HEK293 (cell line): Measurements from ENCODE around the gene REEP6.

ENCODE experiments used
- ATF2 ChIP-seq: fragments of 450-650 bp; formaldehyde crosslinking; IDR thresholded peaks from 2 replicates; pipeline ENCODE4 v1.5.1; 2016; ENCODE audit warnings: missing biosample characterization, missing genetic modification characterization, low read depth
- BCL11A ChIP-seq: fragments of 450-650 bp; formaldehyde crosslinking; IDR thresholded peaks from 2 replicates; pipeline ENCODE4 v1.5.1; 2016; ENCODE audit warnings: low read depth, missing biosample characterization, missing genetic modification characterization
- HOXD13 ChIP-seq: sonication (generic); formaldehyde crosslinking; IDR thresholded peaks from 2 replicates; pipeline ENCODE4 v1.8.0; 2022; ENCODE audit warnings: missing genetic modification reagents, borderline replicate concordance
- KLF17 ChIP-seq: fragments of 450-650 bp; formaldehyde crosslinking; IDR thresholded peaks from 2 replicates; pipeline ENCODE4 v1.5.1; 2016; ENCODE audit warnings: missing biosample characterization, missing genetic modification characterization
- KLF9 ChIP-seq: fragments of 450-650 bp; formaldehyde crosslinking; IDR thresholded peaks from 2 replicates; pipeline ENCODE4 v1.5.1; 2016; ENCODE audit warnings: missing biosample characterization, missing genetic modification characterization, low read depth
- PRDM2 ChIP-seq: fragments of 450-650 bp; formaldehyde crosslinking; IDR thresholded peaks from 2 replicates; pipeline ENCODE4 v1.5.1; 2016; ENCODE audit warnings: missing biosample characterization, missing genetic modification characterization, borderline replicate concordance
- ZEB2 ChIP-seq: fragments of 450-650 bp; formaldehyde crosslinking; IDR thresholded peaks from 2 replicates; pipeline ENCODE4 v1.5.1; 2016; ENCODE audit warnings: missing biosample characterization, missing genetic modification characterization
- ZNF121 ChIP-seq: fragments of 450-650 bp; formaldehyde crosslinking; IDR thresholded peaks from 2 replicates; pipeline ENCODE4 v1.5.1; 2016; ENCODE audit warnings: missing biosample characterization, missing genetic modification characterization
- ZNF18 ChIP-seq: fragments of 450-650 bp; formaldehyde crosslinking; IDR thresholded peaks from 2 replicates; pipeline ENCODE4 v1.5.1; 2016; ENCODE audit warnings: missing biosample characterization, missing genetic modification characterization
- ZNF221 ChIP-seq: fragments of 450-650 bp; formaldehyde crosslinking; IDR thresholded peaks from 2 replicates; pipeline ENCODE4 v1.5.1; 2017; ENCODE audit warnings: missing biosample characterization, missing genetic modification characterization, borderline replicate concordance
- ZNF274 ChIP-seq, 2 experiments: fragments of 200-500 bp in 1 of 2; fragments of 450-650 bp in 1 of 2; sonication (Bioruptor generic) in 1 of 2; formaldehyde crosslinking in 1 of 2; IDR thresholded peaks; 2 replicates each; pipeline versions ENCODE4 v1.5.1 to v1.6.1; 2014 to 2016; ENCODE audit warnings: borderline replicate concordance in 1 of 2, inconsistent platforms in 1 of 2, low read length in 1 of 2, missing biosample characterization in 1 of 2, missing genetic modification characterization in 1 of 2
- ZNF280D ChIP-seq: fragments of 450-650 bp; formaldehyde crosslinking; IDR thresholded peaks from 2 replicates; pipeline ENCODE4 v1.5.1; 2016; ENCODE audit warnings: missing biosample characterization, missing genetic modification characterization
- ZNF311 ChIP-seq: fragments of 450-650 bp; formaldehyde crosslinking; IDR thresholded peaks from 2 replicates; pipeline ENCODE4 v1.5.1; 2017; ENCODE audit warnings: missing biosample characterization, missing genetic modification characterization, borderline replicate concordance
- ZNF341 ChIP-seq: fragments of 450-650 bp; formaldehyde crosslinking; IDR thresholded peaks from 2 replicates; pipeline ENCODE4; 2016; ENCODE audit warnings: low read depth, missing biosample characterization, missing genetic modification characterization
- ZNF391 ChIP-seq: fragments of 450-650 bp; formaldehyde crosslinking; IDR thresholded peaks from 2 replicates; pipeline ENCODE4 v1.5.1; 2016; ENCODE audit warnings: low read depth, missing biosample characterization, missing genetic modification characterization, borderline replicate concordance
- ZNF426 ChIP-seq: fragments of 450-650 bp; formaldehyde crosslinking; IDR thresholded peaks from 2 replicates; pipeline ENCODE4 v1.5.1; 2017; ENCODE audit warnings: missing biosample characterization, missing genetic modification characterization, mild to moderate bottlenecking, inconsistent platforms, moderate library complexity
- ZNF513 ChIP-seq: fragments of 450-650 bp; IDR thresholded peaks from 2 replicates; pipeline ENCODE4 v1.5.1; 2018; ENCODE audit warnings: missing biosample characterization, missing genetic modification characterization
- ZNF555 ChIP-seq: fragments of 450-650 bp; formaldehyde crosslinking; conservative IDR thresholded peaks from 2 replicates; pipeline ENCODE4 v1.5.1; 2017; ENCODE audit warnings: missing biosample characterization, mild to moderate bottlenecking, missing genetic modification characterization, inconsistent platforms
- ZNF596 ChIP-seq: fragments of 450-650 bp; IDR thresholded peaks from 2 replicates; pipeline ENCODE4 v1.5.0; 2018; ENCODE audit warnings: missing biosample characterization, mild to moderate bottlenecking, missing genetic modification characterization, moderate library complexity
- ZNF645 ChIP-seq: fragments of 450-650 bp; formaldehyde crosslinking; IDR thresholded peaks from 2 replicates; pipeline ENCODE4; 2016; ENCODE audit warnings: missing biosample characterization, missing genetic modification characterization
- ZNF747 ChIP-seq: fragments of 450-650 bp; formaldehyde crosslinking; IDR thresholded peaks from 2 replicates; pipeline ENCODE4 v1.5.1; 2016; ENCODE audit warnings: missing biosample characterization, missing genetic modification characterization

The REEP6 gene

GRCh38 chr19:1503089-1503924, 12.3 kb downstream of the REEP6 start (continued):
- TF ChIP-seq ZNF645 (tag by site-specific recombination): no peak
- no peak for TF ChIP-seq HOXD13 (CRISPR knock-in tag)
- TF ChIP-seq ZNF274 (IDR thresholded peaks at IDR 0.05; ENCODE audit: low read length): no peak
- no peak for TF ChIP-seq ZNF274 (tag by site-specific recombination; IDR thresholded peaks at IDR 0.05; ENCODE audit: borderline replicate concordance)
- peak; percentile 72 for TF ChIP-seq KLF17
- TF ChIP-seq ZNF121 (tag by site-specific recombination): no peak
- no peak for TF ChIP-seq ZNF426
- no peak for TF ChIP-seq ZNF513 (tag by site-specific recombination)
- peak; percentile 78 for TF ChIP-seq ZNF341 (tag by site-specific recombination)
- 0 out of 2 replicates have a peak, but pooled peaks have one; percentile 16 for TF ChIP-seq KLF9 (tag by site-specific recombination)
- TF ChIP-seq ZNF221 (tag by site-specific recombination): no peak
- peak; percentile 42; the same call in 1 of the 2 replicates for TF ChIP-seq ZNF391
- TF ChIP-seq ZNF555: no peak
- no peak for TF ChIP-seq BCL11A (tag by site-specific recombination)
- TF ChIP-seq ZNF747: no peak
- no peak for TF ChIP-seq ZNF311 (tag by site-specific recombination)
- TF ChIP-seq ATF2 (tag by site-specific recombination): no peak
- TF ChIP-seq ZNF596 (tag by site-specific recombination): no peak
- TF ChIP-seq ZNF280D (tag by site-specific recombination): no peak
- TF ChIP-seq ZNF18: no peak
- peak; percentile 84 for TF ChIP-seq ZEB2 (tag by site-specific recombination)
- TF ChIP-seq PRDM2 (tag by site-specific recombination): no peak
